Hepatocyte (in vitro differentiated cells): ENCODE measurements around the gene CACNA1B.

Source experiments
- EZH2 ChIP-seq: fragments of 200-600 bp; sonication (generic); IDR thresholded peaks from 2 replicates; pipeline ENCODE4 v1.6.1; 2016; ENCODE audit warnings: antibody characterized with exemption, mild to moderate bottlenecking, borderline replicate concordance
- EZH2phosphoT487 ChIP-seq: fragments of 200-600 bp; sonication (generic); IDR thresholded peaks from one replicate; pipeline ENCODE4 v1.6.1; 2018; ENCODE audit warnings: antibody characterized with exemption, mild to moderate bottlenecking, low read depth, moderate library complexity; ENCODE audit not compliant: unreplicated experiment, severe bottlenecking
- TF ChIP-seq, protein P1 (sequence below): fragments of 200-600 bp; sonication (generic); IDR thresholded peaks from 2 replicates; pipeline ENCODE4 v1.5.1; 2016; ENCODE audit warnings: antibody characterized with exemption, mild to moderate bottlenecking; ENCODE audit not compliant: poor library complexity

DNA sequence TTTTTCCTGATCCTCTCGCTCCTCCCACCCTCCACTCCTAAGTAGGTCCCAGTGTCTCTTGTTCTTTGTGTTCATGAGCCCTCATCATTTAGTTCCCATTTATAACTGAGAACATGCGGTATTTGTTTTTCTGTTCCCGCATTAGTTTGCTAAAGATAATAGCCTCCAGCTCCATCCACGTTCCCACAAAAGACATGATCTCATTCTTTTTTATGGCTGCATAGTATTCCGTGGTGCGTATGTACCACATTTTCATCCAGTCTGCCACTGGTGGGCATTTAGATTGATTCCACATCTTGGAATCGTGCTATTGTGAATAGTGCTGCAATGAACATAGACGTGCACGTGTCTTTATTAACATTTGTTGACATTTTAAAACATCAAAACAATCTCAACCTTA is 34.2 kb upstream of the CACNA1B start:
- TF ChIP-seq, protein P1, sequence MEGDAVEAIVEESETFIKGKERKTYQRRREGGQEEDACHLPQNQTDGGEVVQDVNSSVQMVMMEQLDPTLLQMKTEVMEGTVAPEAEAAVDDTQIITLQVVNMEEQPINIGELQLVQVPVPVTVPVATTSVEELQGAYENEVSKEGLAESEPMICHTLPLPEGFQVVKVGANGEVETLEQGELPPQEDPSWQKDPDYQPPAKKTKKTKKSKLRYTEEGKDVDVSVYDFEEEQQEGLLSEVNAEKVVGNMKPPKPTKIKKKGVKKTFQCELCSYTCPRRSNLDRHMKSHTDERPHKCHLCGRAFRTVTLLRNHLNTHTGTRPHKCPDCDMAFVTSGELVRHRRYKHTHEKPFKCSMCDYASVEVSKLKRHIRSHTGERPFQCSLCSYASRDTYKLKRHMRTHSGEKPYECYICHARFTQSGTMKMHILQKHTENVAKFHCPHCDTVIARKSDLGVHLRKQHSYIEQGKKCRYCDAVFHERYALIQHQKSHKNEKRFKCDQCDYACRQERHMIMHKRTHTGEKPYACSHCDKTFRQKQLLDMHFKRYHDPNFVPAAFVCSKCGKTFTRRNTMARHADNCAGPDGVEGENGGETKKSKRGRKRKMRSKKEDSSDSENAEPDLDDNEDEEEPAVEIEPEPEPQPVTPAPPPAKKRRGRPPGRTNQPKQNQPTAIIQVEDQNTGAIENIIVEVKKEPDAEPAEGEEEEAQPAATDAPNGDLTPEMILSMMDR = no peak
- TF ChIP-seq EZH2phosphoT487 (no peak), EZH2 (no peak)
